CD4-positive, alpha-beta T cell (primary cell): Measurements from ENCODE around the gene C4orf51. TPM values are rescaled to one million over a fixed set of nuclear protein-coding genes. Genes with fewer than 3 reads are reported as not detected.

Experiments
- ATAC-seq: fragments of 200-7000 bp; cut with Tn5 transposase; one replicate; pipeline ENCODE4 v1.10.0; 2022; ENCODE audit warnings: mild to moderate bottlenecking; ENCODE audit not compliant: poor library complexity
- CTCF ChIA-PET: fragments of 350-600 bp; sonication (Branson Sonifier 250); formaldehyde crosslinking; loops from one replicate; lab custom pipeline; 2021; ENCODE audit warnings: antibody characterized with exemption, inconsistent platforms; lab: Charles Lee
- POLR2A ChIA-PET: fragments of 350-600 bp; sonication (Branson Sonifier 250); formaldehyde crosslinking; loops from one replicate; lab custom pipeline; 2021; ENCODE audit warnings: antibody characterized with exemption, inconsistent platforms; lab: Charles Lee
- DNase-seq, 14 experiments: peaks; one replicate each; pipeline ENCODE4 v3.0.0-alpha.2; 2013 to 2020; ENCODE audit warnings: mixed read lengths in 2 of 14
- H3K27ac ChIP-seq, 2 donors: one replicate each; pipeline versions ENCODE4 v1.5.1 to v1.7.0; 2013; ENCODE audit warnings: low read length in 2 of 2, low read depth in 1 of 2, mild to moderate bottlenecking in 1 of 2
- H3K27me3 ChIP-seq, 2 experiments: 1 replicate in 1 of 2; 2 replicates in 1 of 2; pipeline versions ENCODE4 v1.6.1 to v1.7.0; 2013; ENCODE audit warnings: low read length in 2 of 2, control low read depth in 1 of 2, mild to moderate bottlenecking in 1 of 2, moderate library complexity in 1 of 2; ENCODE audit not compliant: insufficient read depth in 2 of 2, control insufficient read depth in 1 of 2
- H3K36me3 ChIP-seq: one replicate; pipeline ENCODE4 v1.6.1; 2013; ENCODE audit warnings: low read length, control low read depth; ENCODE audit not compliant: insufficient read depth
- H3K4me1 ChIP-seq: one replicate; pipeline ENCODE4 v1.6.1; 2013; ENCODE audit warnings: low read length, control low read depth; ENCODE audit not compliant: insufficient read depth
- H3K4me3 ChIP-seq: one replicate; pipeline ENCODE4 v1.5.1; 2013; ENCODE audit warnings: mild to moderate bottlenecking, low read length, moderate library complexity
- H3K9me3 ChIP-seq, 2 experiments: 1 replicate in 1 of 2; 2 replicates in 1 of 2; pipeline versions ENCODE4 v1.6.1 to v1.7.0; 2013; ENCODE audit warnings: low read length in 2 of 2, mild to moderate bottlenecking in 2 of 2, control low read depth in 1 of 2, moderate library complexity in 1 of 2; ENCODE audit not compliant: control insufficient read depth in 1 of 2, insufficient read depth in 1 of 2
- H3K27ac Mint-ChIP-seq: one replicate; pipeline ENCODE4 v1.8.0; 2020; ENCODE audit warnings: mixed read lengths
- H3K27me3 Mint-ChIP-seq: one replicate; pipeline ENCODE4 v1.8.0; 2021; ENCODE audit warnings: mixed read lengths
- H3K36me3 Mint-ChIP-seq: one replicate; pipeline ENCODE4 v1.8.0; 2021; ENCODE audit warnings: low read depth, mixed read lengths
- H3K4me1 Mint-ChIP-seq: one replicate; pipeline ENCODE4 v1.8.0; 2021; ENCODE audit warnings: low read depth, mixed read lengths
- H3K4me3 Mint-ChIP-seq: one replicate; pipeline ENCODE4 v1.8.0; 2020; ENCODE audit warnings: mild to moderate bottlenecking, mixed read lengths
- H3K9me3 Mint-ChIP-seq: one replicate; pipeline ENCODE4 v1.8.0; 2020; ENCODE audit warnings: mixed read lengths
- CTCF ChIP-seq: fragments of 200-600 bp; IDR thresholded peaks from one replicate; pipeline ENCODE4 v1.8.0; 2022; ENCODE audit warnings: antibody characterized with exemption, mild to moderate bottlenecking
- intact Hi-C, 2 experiments: fragments of 100-400 bp; cut with DNase I in 1 of 2; cut with micrococcal nuclease in 1 of 2; formaldehyde crosslinking; loops; one replicate each; pipeline versions ENCODE4 v1.15.1 to v1.9.0; 2023 to 2025; cut with DNase I, micrococcal nuclease
- total RNA-seq, 174 experiments: library from RNA in 2 of 174; stranded (reverse) in 2 of 174; gene quantifications; one replicate each; pipeline ENCODE4 v1.2.3 and lab custom pipeline; 2021 to 2026

The C4orf51 gene
- total RNA-seq, 2 experiments from 2014 or later = not detected

- H3K36me3 Mint-ChIP-seq = no peaks in the 10 kb centered on the region
- ChIA-PET CTCF (no interaction called here), POLR2A (no interaction called here)
- H3K9me3 ChIP-seq = no peaks in the 10 kb centered on the region
- DNase-seq (no peak), ATAC-seq (no peak)
- intact Hi-C loops = loop anchor here in 1 of 2 experiments (5.0 kb wide), 4 partner anchors 206 to 634 kb away; partner anchors contain the start of genes ABCE1, ANAPC10, OTUD4 and ZNF827
- H3K27me3 ChIP-seq = no peaks in the 10 kb centered on the region
- no peak overlapping the region for H3K27ac ChIP-seq
- no peak overlapping the region for H3K4me3 ChIP-seq
- H3K27me3 Mint-ChIP-seq = no peaks in the 10 kb centered on the region
- H3K4me1 ChIP-seq = peaks cover 14% of the 10 kb centered on the region
- TF ChIP-seq CTCF = no peak
- peaks cover 21% of the 10 kb centered on the region for H3K4me1 Mint-ChIP-seq
- no peak overlapping the region for H3K27ac Mint-ChIP-seq
- H3K4me3 Mint-ChIP-seq = peak overlapping the region; percentile 74
- H3K9me3 Mint-ChIP-seq = no peaks in the 10 kb centered on the region
- no peaks in the 10 kb centered on the region for H3K36me3 ChIP-seq
These were observed 51.1 kb downstream of the C4orf51 start for GRCh38 chr4:145731028-145731427.

- CTCF ChIA-PET = interaction anchor here (1.3 kb wide), 1 partner anchor 113 kb away, joined by 3 read pairs; no protein-coding TSS in a partner anchor
- H3K4me3 ChIP-seq = peak overlapping the region; percentile 76
- peaks cover 21% of the 10 kb centered on the region for H3K4me1 Mint-ChIP-seq
- peak in 1 of 14 experiments; percentile 5 for DNase-seq
- no peaks in the 10 kb centered on the region for H3K9me3 Mint-ChIP-seq
- POLR2A ChIA-PET = interaction anchor here (0.6 to 1.0 kb wide), 3 partner anchors 8 to 203 kb away, joined by 3 read pairs; partner anchors contain the start of gene MMAA
- H3K27ac ChIP-seq = no peak overlapping the region
- H3K36me3 ChIP-seq = no peaks in the 10 kb centered on the region
- intact Hi-C loops = loop anchor here in 1 of 2 experiments (2.0 to 5.0 kb wide), 5 partner anchors 113 to 635 kb away; partner anchors contain the start of genes ABCE1, ANAPC10, MMAA and OTUD4
- H3K27me3 ChIP-seq = no peaks in the 10 kb centered on the region
- H3K27ac Mint-ChIP-seq = no peak overlapping the region
- H3K27me3 Mint-ChIP-seq = no peaks in the 10 kb centered on the region
- peak overlapping the region; percentile 89 for H3K4me3 Mint-ChIP-seq
- TF ChIP-seq CTCF = no peak
- ATAC-seq = no peak
- H3K9me3 ChIP-seq = no peaks in the 10 kb centered on the region
- no peaks in the 10 kb centered on the region for H3K36me3 Mint-ChIP-seq
- H3K4me1 ChIP-seq = peaks cover 14% of the 10 kb centered on the region
These were observed 52.3 kb downstream of the C4orf51 start for GRCh38 chr4:145732001-145732815.

GRCh38 chr4:145732895-145733880 is 53.2 kb downstream of the C4orf51 start:
- POLR2A ChIA-PET = interaction anchor here (0.6 to 1.0 kb wide), 4 partner anchors 9 to 202 kb away, joined by 3 read pairs; partner anchors contain the start of gene MMAA
- intact Hi-C loops = loop anchor here in 1 of 2 experiments (2.0 to 5.0 kb wide), 5 partner anchors 114 to 636 kb away; partner anchors contain the start of genes ABCE1, ANAPC10, MMAA and OTUD4
- CTCF ChIA-PET = interaction anchor here (1.3 kb wide), 1 partner anchor 114 kb away, joined by 3 read pairs; no protein-coding TSS in a partner anchor

More at GRCh38 chr4:145732895-145733880, 53.2 kb downstream of the C4orf51 start:
- no peak for TF ChIP-seq CTCF
- Histone ChIP-seq H3K27me3 (no peaks in the 10 kb centered on the region), H3K4me3 (peak overlapping the region; percentile 76), H3K9me3 (no peaks in the 10 kb centered on the region), H3K36me3 (no peaks in the 10 kb centered on the region), H3K27ac (peak overlapping the region in 1 of 2 donors; percentile 35), H3K4me1 (peaks cover 14% of the 10 kb centered on the region)
- Mint-ChIP-seq H3K36me3 (no peaks in the 10 kb centered on the region), H3K27ac (peak overlapping the region; percentile 58), H3K4me1 (peaks cover 21% of the 10 kb centered on the region), H3K4me3 (peak overlapping the region; percentile 89), H3K9me3 (no peaks in the 10 kb centered on the region), H3K27me3 (no peaks in the 10 kb centered on the region)
- DNase-seq (peak; percentile 60 to 92 (median 78)), ATAC-seq (peak; percentile 95)
